Right lobe of liver (tissue), 6 donors: ENCODE results near the gene CD83. TPM values are rescaled to one million over a fixed set of nuclear protein-coding genes. Genes with fewer than 3 reads are reported as not detected.
A peak's percentile ranks its signal among the peaks of the same experiment; 100 is the strongest.

ENCODE experiments used
- ATAC-seq, 4 donors: fragments of 200-7000 bp; cut with Tn5 transposase; one replicate each; pipeline ENCODE4 v1.9.1; 2020; ENCODE audit warnings: mild to moderate bottlenecking in 4 of 4, moderate library complexity in 4 of 4
- DNase-seq, 3 donors: peaks; one replicate each; pipeline ENCODE4 v3.0.0-alpha.2; 2020
- H3K27ac ChIP-seq, 3 donors: fragments of 200-600 bp; one replicate each; pipeline ENCODE4 v1.8.0; 2022
- H3K27me3 ChIP-seq, 2 donors: fragments of 200-600 bp; one replicate each; pipeline ENCODE4 v1.8.0; 2022
- H3K36me3 ChIP-seq, 4 donors: fragments of 200-600 bp; sonication (generic) in 1 of 4; one replicate each; pipeline versions ENCODE4 v1.5.1 to v1.8.0; 2017 to 2022; ENCODE audit warnings: control low read depth in 1 of 4
- H3K4me1 ChIP-seq, 4 donors: fragments of 200-600 bp; sonication (generic) in 1 of 4; one replicate each; pipeline versions ENCODE4 v1.5.1 to v1.8.0; 2017 to 2022; ENCODE audit warnings: control low read depth in 1 of 4
- H3K4me3 ChIP-seq, 3 donors: fragments of 200-600 bp; one replicate each; pipeline ENCODE4 v1.8.0; 2022
- H3K9me3 ChIP-seq, 4 donors: fragments of 200-600 bp; sonication (generic) in 1 of 4; one replicate each; pipeline versions ENCODE4 v1.5.1 to v1.8.0; 2017 to 2022; ENCODE audit warnings: control low read depth in 1 of 4
- POLR2A ChIP-seq: fragments of 450-650 bp; IDR thresholded peaks from one replicate; pipeline ENCODE4 v1.6.1; 2017; ENCODE audit warnings: antibody characterized with exemption, mild to moderate bottlenecking
- WGBS: methylation state at CpG from one replicate; pipeline ENCODE4 v1.1.6; 2018; ENCODE audit warnings: low coverage, low lambda C conversion rate; ENCODE audit not compliant: insufficient coverage; ENCODE audit errors: missing lambda C conversion rate; 5-methylcytosine and 5-hydroxymethylcytosine counted together
- intact Hi-C, 2 donors: fragments of 100-400 bp; cut with DNase I; formaldehyde crosslinking; loops; one replicate each; pipeline versions ENCODE4 v1.11.2 to v1.14.1; 2022
- total RNA-seq, 6 experiments: library from RNA; depleted of rRNA in 2 of 6; stranded (reverse); fragments of >200 nt in 2 of 6; fragmentation: NEBNext Ultra II Directional in 3 of 6; extraction: Animal tissue kit (Norgen Biotek cat#: 25700) in 3 of 6; gene quantifications; one replicate each; pipeline versions ENCODE4 v1.1.0 to v1.2.4, GENCODE V29; 2016 to 2023
- TF ChIP-seq, protein P1 (sequence below), 4 donors: fragments of 200-600 bp in 3 of 4; fragments of 450-650 bp in 1 of 4; IDR thresholded peaks; one replicate each; pipeline versions ENCODE4 v1.5.1 to v1.8.0; 2016 to 2022; ENCODE audit warnings: antibody characterized with exemption in 4 of 4, mild to moderate bottlenecking in 2 of 4
- donor health status: DM: no; HTN: yes; CAD: no.
- donor health status: DM: no; HTN: no; CAD: no.
- donor health status: DM: no; HTN: no; CAD: no.
- donor health status: DM: no; HTN: yes; CAD: no.
- donor health status: DM: no; HTN: yes; CAD: no.

The CD83 gene
- total RNA-seq, 6 experiments from 2014 or later = 0.32 to 5.2 (median 1.1) TPM

DNA sequence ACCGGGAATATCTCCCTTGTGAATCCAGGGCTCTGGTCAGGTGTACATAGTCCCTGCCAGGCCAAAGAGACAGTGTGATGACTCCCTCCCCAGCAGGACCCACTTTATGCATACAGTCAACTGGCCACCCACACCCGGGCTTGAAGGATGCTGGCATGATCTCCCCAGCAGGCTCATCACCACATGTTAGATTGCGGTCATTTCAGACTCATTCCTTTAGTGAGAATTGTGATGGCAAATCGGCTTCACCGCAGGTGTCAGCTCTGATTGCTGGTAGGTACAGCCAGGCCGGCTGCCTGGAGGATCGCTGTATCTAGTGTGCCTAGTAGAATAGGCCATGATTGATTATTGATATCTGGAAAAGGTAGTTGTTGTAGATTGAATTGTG is 24.5 kb downstream of the CD83 start:
- H3K9me3 ChIP-seq = no peaks in the 10 kb centered on the region
- no peaks in the 10 kb centered on the region for H3K27me3 ChIP-seq
- TF ChIP-seq, protein P1, sequence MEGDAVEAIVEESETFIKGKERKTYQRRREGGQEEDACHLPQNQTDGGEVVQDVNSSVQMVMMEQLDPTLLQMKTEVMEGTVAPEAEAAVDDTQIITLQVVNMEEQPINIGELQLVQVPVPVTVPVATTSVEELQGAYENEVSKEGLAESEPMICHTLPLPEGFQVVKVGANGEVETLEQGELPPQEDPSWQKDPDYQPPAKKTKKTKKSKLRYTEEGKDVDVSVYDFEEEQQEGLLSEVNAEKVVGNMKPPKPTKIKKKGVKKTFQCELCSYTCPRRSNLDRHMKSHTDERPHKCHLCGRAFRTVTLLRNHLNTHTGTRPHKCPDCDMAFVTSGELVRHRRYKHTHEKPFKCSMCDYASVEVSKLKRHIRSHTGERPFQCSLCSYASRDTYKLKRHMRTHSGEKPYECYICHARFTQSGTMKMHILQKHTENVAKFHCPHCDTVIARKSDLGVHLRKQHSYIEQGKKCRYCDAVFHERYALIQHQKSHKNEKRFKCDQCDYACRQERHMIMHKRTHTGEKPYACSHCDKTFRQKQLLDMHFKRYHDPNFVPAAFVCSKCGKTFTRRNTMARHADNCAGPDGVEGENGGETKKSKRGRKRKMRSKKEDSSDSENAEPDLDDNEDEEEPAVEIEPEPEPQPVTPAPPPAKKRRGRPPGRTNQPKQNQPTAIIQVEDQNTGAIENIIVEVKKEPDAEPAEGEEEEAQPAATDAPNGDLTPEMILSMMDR (IDR thresholded peaks at IDR 0.05) = no peak
- TF ChIP-seq POLR2A = no peak
- DNase-seq (no peak), ATAC-seq (no peak)
- H3K4me3 ChIP-seq = no peak overlapping the region
- H3K4me1 ChIP-seq = no peaks in the 10 kb centered on the region
- no peaks in the 10 kb centered on the region for H3K36me3 ChIP-seq
- intact Hi-C loops = loop anchor here in 1 of 2 donors (10.0 kb wide), 1 partner anchor 237 kb away; no protein-coding TSS in a partner anchor
- no peak overlapping the region for H3K27ac ChIP-seq
- 95% methylated on average over 7 of the region's 7 CpGs for WGBS

- peaks cover 0 to under 1% (median 0%) of the 10 kb centered on the region in 4 donors for H3K4me1 ChIP-seq
- H3K9me3 ChIP-seq = no peaks in the 10 kb centered on the region
- ATAC-seq (no peak), DNase-seq (no peak)
- H3K27ac ChIP-seq = no peak overlapping the region
- no peaks in the 10 kb centered on the region for H3K36me3 ChIP-seq
- TF ChIP-seq POLR2A = no peak
- TF ChIP-seq, protein P1 (IDR thresholded peaks at IDR 0.05) = no peak
- H3K27me3 ChIP-seq = no peaks in the 10 kb centered on the region
- H3K4me3 ChIP-seq = no peak overlapping the region
- intact Hi-C loops = loop anchor here in 1 of 2 donors (10.0 kb wide), 1 partner anchor 238 kb away; no protein-coding TSS in a partner anchor
- WGBS = 84% methylated on average over 3 of the region's 3 CpGs
These were observed 25.1 kb downstream of the CD83 start for GRCh38 chr6:14142511-14143223.

DNA sequence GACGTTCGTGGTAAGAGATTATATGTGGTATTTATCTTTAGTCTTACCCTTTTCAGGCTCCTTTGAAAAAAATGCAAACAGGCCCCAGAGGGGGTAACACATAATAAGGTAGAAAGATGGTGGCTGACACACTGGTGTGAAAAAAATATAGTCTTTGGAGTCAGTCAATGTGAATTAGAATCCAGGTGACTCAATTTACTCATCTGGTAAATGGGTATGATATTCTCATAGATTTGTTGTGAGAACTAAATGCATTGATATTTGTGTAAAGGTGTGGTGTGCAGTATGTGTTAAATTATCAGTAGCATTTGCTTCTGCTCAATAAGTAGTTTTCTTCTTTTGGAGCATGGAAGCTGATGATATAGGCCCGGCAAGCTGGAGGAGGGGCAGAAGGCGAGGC is 25.7 kb downstream of the CD83 start:
- intact Hi-C loops = loop anchor here in 1 of 2 donors (10.0 kb wide), 1 partner anchor 239 kb away; no protein-coding TSS in a partner anchor
- TF ChIP-seq, protein P1 (IDR thresholded peaks at IDR 0.05) = no peak
- no peak for TF ChIP-seq POLR2A
- Histone ChIP-seq H3K27ac (no peak overlapping the region), H3K36me3 (no peaks in the 10 kb centered on the region), H3K4me3 (no peak overlapping the region), H3K27me3 (no peaks in the 10 kb centered on the region), H3K9me3 (no peaks in the 10 kb centered on the region), H3K4me1 (peaks cover 0 to 7% (median 2%) of the 10 kb centered on the region in 4 donors)
- DNase-seq (no peak), ATAC-seq (no peak)
- 65% methylated on average over 4 of the region's 4 CpGs for WGBS

- Histone ChIP-seq H3K4me1 (peaks cover 0 to 9% (median 2%) of the 10 kb centered on the region in 4 donors), H3K27me3 (no peaks in the 10 kb centered on the region), H3K9me3 (no peaks in the 10 kb centered on the region), H3K4me3 (no peak overlapping the region), H3K36me3 (no peaks in the 10 kb centered on the region), H3K27ac (no peak overlapping the region)
- intact Hi-C loops = loop anchor here in 1 of 2 donors (10.0 kb wide), 1 partner anchor 240 kb away; no protein-coding TSS in a partner anchor
- DNase-seq = peak; percentile 68 to 71 (median 69)
- WGBS = 12% methylated on average over 5 of the region's 8 CpGs
- TF ChIP-seq POLR2A = no peak
- TF ChIP-seq, protein P1 (IDR thresholded peaks at IDR 0.05) = peak; percentile 86 to 96 (median 94)
- peak; percentile 82 to 89 (median 87) for ATAC-seq
These were observed 27.1 kb downstream of the CD83 start for GRCh38 chr6:14144678-14145113.
